LoVo (cell line): ENCODE results near the gene KPNB1.
A peak's percentile ranks its signal among the peaks of the same experiment; 100 is the strongest.

ENCODE experiments used
- DNase-seq: peaks from one replicate; pipeline ENCODE4 v3.0.0-alpha.2; 2016; ENCODE audit warnings: low spot score

The KPNB1 gene

GRCh38 chr17:47711366-47712099 lies 61.8 kb downstream of the KPNB1 start:
- no peak for DNase-seq

GRCh38 chr17:47712330-47713023 lies 62.8 kb downstream of the KPNB1 start:
- no peak for DNase-seq

- DNase-seq: no peak
Observed at GRCh38 chr17:47713980-47714700, 64.4 kb downstream of the KPNB1 start.

GRCh38 chr17:47714773-47715396 lies 65.2 kb downstream of the KPNB1 start:
- DNase-seq: no peak

GRCh38 chr17:47715669-47716325 lies 66.1 kb downstream of the KPNB1 start:
- no peak for DNase-seq

- DNase-seq: no peak
Observed at GRCh38 chr17:47716375-47716774, 66.7 kb downstream of the KPNB1 start.

GRCh38 chr17:47717261-47717697 lies 67.6 kb downstream of the KPNB1 start:
- no peak for DNase-seq

GRCh38 chr17:47717979-47718621 lies 68.4 kb downstream of the KPNB1 start:
- no peak for DNase-seq

GRCh38 chr17:47718634-47719405 lies 69.1 kb downstream of the KPNB1 start:
- no peak for DNase-seq

- no peak for DNase-seq
Observed at GRCh38 chr17:47719411-47720152, 69.9 kb downstream of the KPNB1 start.

GRCh38 chr17:47720196-47720595 lies 70.5 kb downstream of the KPNB1 start:
- DNase-seq: no peak

- DNase-seq: peak; percentile 16
Observed at GRCh38 chr17:47720754-47721533, 71.2 kb downstream of the KPNB1 start.

- no peak for DNase-seq
Observed at GRCh38 chr17:47721725-47722124, 72.0 kb downstream of the KPNB1 start.

GRCh38 chr17:47724705-47725104 lies 75.0 kb downstream of the KPNB1 start:
- DNase-seq: no peak

- no peak for DNase-seq
Observed at GRCh38 chr17:47725446-47726111, 75.9 kb downstream of the KPNB1 start.

- no peak for DNase-seq
Observed at GRCh38 chr17:47726796-47727703, 77.3 kb downstream of the KPNB1 start.

GRCh38 chr17:47727704-47728036 lies 78.0 kb downstream of the KPNB1 start:
- no peak for DNase-seq
